NT2/D1 (cell line): ENCODE data around the gene TMEM63B.

ENCODE experiments used
- DNase-seq: peaks from one replicate; pipeline ENCODE4 v3.0.0-alpha.2; 2011; ENCODE audit warnings: low read depth, low spot score
- H3K27me3 ChIP-seq: 2 replicates; pipeline ENCODE4 v1.6.0; 2011; ENCODE audit warnings: mild to moderate bottlenecking; ENCODE audit not compliant: insufficient read length, insufficient read depth
- H3K36me3 ChIP-seq: 2 replicates; pipeline ENCODE4 v1.6.1; 2011; ENCODE audit warnings: mild to moderate bottlenecking, low read length, mixed read lengths; ENCODE audit not compliant: insufficient read depth, insufficient read length
- H3K4me1 ChIP-seq: 2 replicates; pipeline ENCODE4 v1.5.1; 2011; ENCODE audit not compliant: insufficient read depth, insufficient read length
- H3K4me3 ChIP-seq: 2 replicates; pipeline ENCODE4 v1.5.1; 2011; ENCODE audit warnings: low read depth; ENCODE audit not compliant: insufficient read length
- H3K9ac ChIP-seq: 2 replicates; pipeline ENCODE4 v1.6.0; 2011; ENCODE audit warnings: low read depth; ENCODE audit not compliant: insufficient read length
- H3K9me3 ChIP-seq: 2 replicates; pipeline ENCODE4 v1.5.1; 2011; ENCODE audit warnings: mild to moderate bottlenecking, low read length; ENCODE audit not compliant: insufficient read depth
- SUZ12 ChIP-seq: IDR thresholded peaks from 2 replicates; pipeline ENCODE4 v1.6.1; 2011; ENCODE audit not compliant: insufficient read length, insufficient read depth; ENCODE audit errors: extremely low read depth
- YY1 ChIP-seq: IDR thresholded peaks from 2 replicates; pipeline ENCODE4 v1.6.1; 2011; ENCODE audit not compliant: insufficient read length, insufficient read depth
- ZNF274 ChIP-seq: IDR thresholded peaks from 2 replicates; pipeline ENCODE4 v1.6.1; 2011; ENCODE audit warnings: mild to moderate bottlenecking, low read depth, low read length

TMEM63B gene

GRCh38 chr6:44166116-44166515, 38.8 kb downstream of the TMEM63B start:
- peak overlapping the region; percentile 51 for H3K9ac ChIP-seq
- no peaks in the 10 kb centered on the region for H3K9me3 ChIP-seq
- H3K36me3 ChIP-seq: no peaks in the 10 kb centered on the region
- H3K27me3 ChIP-seq: no peaks in the 10 kb centered on the region
- no peak for TF ChIP-seq ZNF274
- peaks cover 17% of the 10 kb centered on the region for H3K4me1 ChIP-seq
- no peak for DNase-seq
- H3K4me3 ChIP-seq: no peak overlapping the region

DNA sequence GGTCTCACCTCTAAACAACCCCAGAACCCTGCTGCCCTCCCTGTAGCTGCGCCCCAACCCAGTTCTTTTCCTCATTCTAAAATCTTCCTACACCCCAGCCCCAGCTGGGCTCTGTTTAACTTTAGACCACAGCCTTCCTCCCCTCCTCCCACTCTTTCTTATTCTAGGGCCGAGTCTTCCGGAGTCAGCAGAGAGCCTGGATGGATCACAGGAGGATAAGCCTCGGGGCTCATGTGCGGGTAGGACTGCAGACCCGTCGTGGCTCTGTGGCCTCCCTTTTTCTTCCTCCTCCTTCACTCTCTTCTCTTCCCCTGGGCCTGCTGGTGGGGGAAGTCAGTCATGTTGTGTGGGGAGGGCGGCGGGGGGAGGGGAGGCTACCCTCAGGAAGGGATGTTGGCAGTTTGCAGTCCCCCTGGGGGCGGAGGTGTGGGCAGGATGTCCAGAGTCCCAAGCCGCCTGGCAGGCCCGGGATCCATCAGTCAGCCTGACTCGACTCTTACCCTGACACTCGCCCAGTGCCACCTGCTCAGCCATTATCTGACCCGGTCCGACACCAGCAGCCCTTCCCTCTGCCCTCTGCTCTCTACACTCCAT, 39.3 kb downstream of the TMEM63B start:
- H3K4me1 ChIP-seq: peaks cover 17% of the 10 kb centered on the region

GRCh38 chr6:44167567-44167966, 40.2 kb downstream of the TMEM63B start:
- H3K27me3 ChIP-seq: no peaks in the 10 kb centered on the region
- peaks cover 17% of the 10 kb centered on the region for H3K4me1 ChIP-seq
- H3K4me3 ChIP-seq: no peak overlapping the region
- TF ChIP-seq ZNF274 (no peak), SUZ12 (no peak), YY1 (no peak)
- no peaks in the 10 kb centered on the region for H3K36me3 ChIP-seq
- no peaks in the 10 kb centered on the region for H3K9me3 ChIP-seq
- H3K9ac ChIP-seq: no peak overlapping the region
- DNase-seq: no peak

More for the DNA sequence above, 39.3 kb downstream of the TMEM63B start:
- no peaks in the 10 kb centered on the region for H3K9me3 ChIP-seq
- H3K4me3 ChIP-seq: no peak overlapping the region
- H3K9ac ChIP-seq: peak overlapping the region; percentile 51
- no peaks in the 10 kb centered on the region for H3K36me3 ChIP-seq
- TF ChIP-seq YY1 (no peak), SUZ12 (no peak)
- peak; percentile 76 for DNase-seq
- no peaks in the 10 kb centered on the region for H3K27me3 ChIP-seq

GRCh38 chr6:44169154-44169553, 41.8 kb downstream of the TMEM63B start:
- H3K4me1 ChIP-seq: peaks cover 11% of the 10 kb centered on the region
- no peak overlapping the region for H3K9ac ChIP-seq
- H3K9me3 ChIP-seq: no peaks in the 10 kb centered on the region
- no peak overlapping the region for H3K4me3 ChIP-seq
- TF ChIP-seq SUZ12: no peak
- no peak for TF ChIP-seq ZNF274
- TF ChIP-seq YY1: no peak
- DNase-seq: no peak
- H3K27me3 ChIP-seq: no peaks in the 10 kb centered on the region
- no peaks in the 10 kb centered on the region for H3K36me3 ChIP-seq

GRCh38 chr6:44169886-44170570, 42.7 kb downstream of the TMEM63B start:
- no peaks in the 10 kb centered on the region for H3K9me3 ChIP-seq
- no peak for TF ChIP-seq ZNF274
- TF ChIP-seq SUZ12: no peak
- no peak for TF ChIP-seq YY1
- no peak overlapping the region for H3K4me3 ChIP-seq
- no peaks in the 10 kb centered on the region for H3K27me3 ChIP-seq
- no peak for DNase-seq
- no peaks in the 10 kb centered on the region for H3K36me3 ChIP-seq
- peaks cover 11% of the 10 kb centered on the region for H3K4me1 ChIP-seq
- H3K9ac ChIP-seq: no peak overlapping the region

DNA sequence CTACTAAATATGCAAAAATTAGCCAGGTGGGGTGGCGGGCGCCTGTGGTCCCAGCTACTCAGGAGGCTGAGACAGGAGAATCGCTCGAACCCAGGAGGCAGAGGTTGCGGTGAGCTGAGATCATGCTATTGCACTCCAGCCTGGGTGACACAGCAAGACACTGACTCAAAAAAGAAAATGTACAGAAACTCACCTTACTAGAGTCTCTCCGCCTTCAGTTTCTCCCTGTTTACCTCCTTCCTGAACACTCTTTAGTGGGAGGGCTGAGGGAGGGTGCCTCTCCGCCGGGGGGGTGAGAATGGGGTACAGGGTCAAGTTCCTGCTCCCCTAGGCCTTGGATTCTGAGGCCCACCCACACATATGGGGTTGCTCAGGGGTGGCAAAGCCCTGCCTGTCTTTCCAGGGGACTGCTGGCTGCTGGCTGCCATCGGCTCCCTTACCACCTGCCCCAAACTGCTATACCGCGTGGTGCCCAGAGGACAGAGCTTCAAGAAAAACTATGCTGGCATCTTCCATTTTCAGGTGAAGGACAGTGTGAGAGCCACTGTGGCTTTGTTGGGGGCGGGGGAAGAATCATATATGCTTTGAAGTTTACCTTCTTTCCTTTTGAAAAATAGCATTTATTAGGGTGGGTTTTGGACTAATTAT, 44.7 kb downstream of the TMEM63B start:
- TF ChIP-seq SUZ12 (no peak), YY1 (no peak)
- H3K36me3 ChIP-seq: no peaks in the 10 kb centered on the region
- H3K9me3 ChIP-seq: no peaks in the 10 kb centered on the region
- H3K4me1 ChIP-seq: peaks cover 4% of the 10 kb centered on the region
- no peaks in the 10 kb centered on the region for H3K27me3 ChIP-seq
- H3K4me3 ChIP-seq: no peak overlapping the region
- no peak overlapping the region for H3K9ac ChIP-seq
- no peak for DNase-seq

GRCh38 chr6:44172731-44173500, 45.6 kb downstream of the TMEM63B start:
- peaks cover 4% of the 10 kb centered on the region for H3K4me1 ChIP-seq
- no peak for TF ChIP-seq SUZ12
- no peak for TF ChIP-seq ZNF274
- TF ChIP-seq YY1: no peak
- peak; percentile 27 for DNase-seq
- H3K27me3 ChIP-seq: no peaks in the 10 kb centered on the region
- H3K9me3 ChIP-seq: no peaks in the 10 kb centered on the region
- H3K36me3 ChIP-seq: no peaks in the 10 kb centered on the region
- H3K9ac ChIP-seq: no peak overlapping the region
- no peak overlapping the region for H3K4me3 ChIP-seq
